GM21526 (cell line): ENCODE measurements around the gene COL26A1.

Experiments
- ATAC-seq: cut with Tn5 transposase; IDR thresholded peaks from one replicate; pipeline ENCODE4 v1.9.1; 2021; ENCODE audit warnings: moderate library complexity; ENCODE audit not compliant: unreplicated experiment, low FRiP score

The COL26A1 gene

DNA sequence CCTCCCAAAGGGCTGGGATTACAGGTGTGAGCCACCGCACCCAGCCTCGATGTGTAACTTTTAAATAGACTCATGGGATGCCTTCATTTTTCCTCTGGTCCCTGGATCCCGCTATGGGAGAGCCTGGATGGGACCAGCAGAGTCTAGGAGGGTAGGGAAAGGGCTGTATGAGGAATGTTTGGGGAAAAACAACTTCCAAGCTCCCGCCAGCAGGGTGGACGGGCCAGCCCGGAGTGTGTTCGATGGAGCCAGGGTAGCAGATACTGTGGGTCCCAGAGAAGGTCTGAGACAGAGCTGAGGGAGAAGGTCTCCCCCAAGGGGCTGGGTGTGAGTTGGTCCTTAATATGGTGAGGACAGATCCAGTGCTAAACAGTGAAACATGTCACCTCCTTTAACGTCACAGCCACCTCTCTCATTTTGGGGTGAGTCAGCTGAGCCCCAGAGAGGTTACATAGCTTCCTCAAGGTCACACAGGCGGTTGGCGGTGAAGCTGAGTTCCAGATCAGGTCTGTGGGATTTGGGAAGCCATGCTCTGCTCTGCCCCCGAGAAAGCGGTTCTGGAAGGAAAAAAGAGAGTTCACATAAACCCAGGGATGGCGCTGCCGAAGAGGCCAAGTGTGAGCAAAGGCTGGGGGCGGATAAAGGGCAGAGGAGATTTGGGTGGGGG is 200.0 kb downstream of the COL26A1 start:
- no peak for ATAC-seq

DNA sequence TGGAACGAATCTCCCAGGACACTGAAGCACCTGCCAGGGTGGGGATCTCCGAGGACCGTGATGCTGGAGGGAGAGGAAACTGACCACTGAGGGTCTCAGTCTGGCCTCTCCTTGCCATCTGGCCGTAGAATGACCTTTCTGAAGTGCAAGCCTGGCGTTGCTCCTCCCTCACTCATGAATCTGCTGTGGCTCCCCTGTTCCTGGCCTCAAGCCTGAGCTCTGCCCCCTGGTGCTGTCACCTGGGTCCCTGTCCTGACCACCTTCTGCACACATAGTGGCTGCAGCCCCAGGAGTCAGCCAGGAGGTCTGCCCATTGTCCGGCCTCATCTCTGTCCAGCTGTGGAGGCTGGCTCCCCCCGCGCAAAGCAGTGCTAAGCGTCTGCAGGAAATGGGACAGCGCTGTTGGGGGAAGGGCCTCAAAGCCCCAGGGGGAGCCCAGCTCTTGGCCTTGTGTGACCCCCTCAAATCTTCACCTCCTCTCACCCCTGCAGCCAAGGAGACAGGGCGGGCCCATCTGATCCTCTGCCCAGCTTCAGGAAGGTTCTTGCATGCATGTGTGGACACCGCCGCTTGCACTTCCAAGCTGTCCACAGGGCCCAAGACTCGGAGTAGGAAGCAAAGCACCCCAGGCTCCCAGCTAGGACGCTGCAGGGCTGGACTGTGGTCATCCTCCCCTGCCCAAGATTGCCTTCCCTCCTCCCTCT is 200.7 kb downstream of the COL26A1 start:
- no peak for ATAC-seq

DNA sequence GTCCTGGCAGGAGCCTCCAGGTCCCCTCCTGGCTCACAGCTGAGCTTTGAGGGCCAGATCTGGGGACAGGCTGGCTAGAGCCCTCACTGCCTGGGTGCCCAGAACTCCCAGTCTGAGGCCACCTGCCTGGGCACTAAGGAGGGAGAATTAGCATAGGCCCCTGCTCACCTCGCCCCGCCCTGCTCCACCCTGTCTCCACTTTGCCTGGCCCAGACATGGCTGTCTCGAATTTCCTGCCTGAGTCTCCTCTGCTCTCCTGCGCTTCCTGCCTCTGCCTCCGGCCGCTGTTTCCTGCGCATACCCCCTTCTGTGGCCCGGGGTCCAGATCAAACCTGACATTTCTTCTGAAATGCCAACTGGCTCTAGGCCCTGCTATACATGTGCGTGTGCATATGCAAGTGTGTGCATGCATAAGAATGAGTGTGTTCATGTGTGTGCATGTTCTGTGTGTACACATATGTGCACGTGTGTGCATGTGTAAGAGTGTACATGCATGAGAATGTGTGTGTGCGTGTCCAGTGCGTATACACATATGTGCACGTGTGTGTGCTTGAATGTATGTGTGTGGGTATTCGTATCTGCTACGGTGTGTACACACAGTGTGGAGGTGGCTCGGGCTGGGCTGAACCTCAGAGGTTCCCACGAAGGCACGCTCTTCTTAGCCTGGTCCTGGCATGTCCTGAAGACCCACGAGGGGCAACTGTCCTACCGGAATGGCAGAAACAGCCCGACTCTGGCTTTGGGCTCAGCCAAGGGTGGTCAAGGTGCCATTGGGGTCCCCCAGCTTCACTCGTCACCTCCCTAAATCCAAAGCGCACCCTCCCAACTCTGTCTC is 201.5 kb downstream of the COL26A1 start:
- no peak for ATAC-seq

DNA sequence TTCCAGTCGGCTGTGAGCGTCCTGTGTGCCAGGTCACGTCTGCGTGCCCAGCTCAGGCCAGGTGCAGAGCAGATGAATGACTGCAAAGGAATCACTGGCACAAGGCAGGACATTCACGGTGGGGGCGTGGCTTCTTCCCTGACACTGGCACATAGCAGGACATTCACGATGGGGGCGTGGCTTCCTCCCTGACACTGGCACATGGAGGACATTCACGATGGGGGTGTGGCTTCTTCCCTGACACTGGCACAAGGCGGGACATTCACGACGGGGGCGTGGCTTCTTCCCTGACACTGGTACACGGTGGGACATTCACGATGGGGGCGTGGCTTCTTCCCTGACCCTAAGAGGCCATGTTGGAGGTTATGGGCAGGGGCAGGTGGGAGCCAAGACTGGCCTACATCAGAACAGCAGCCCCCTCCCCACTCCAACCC is 202.1 kb downstream of the COL26A1 start:
- no peak for ATAC-seq

DNA sequence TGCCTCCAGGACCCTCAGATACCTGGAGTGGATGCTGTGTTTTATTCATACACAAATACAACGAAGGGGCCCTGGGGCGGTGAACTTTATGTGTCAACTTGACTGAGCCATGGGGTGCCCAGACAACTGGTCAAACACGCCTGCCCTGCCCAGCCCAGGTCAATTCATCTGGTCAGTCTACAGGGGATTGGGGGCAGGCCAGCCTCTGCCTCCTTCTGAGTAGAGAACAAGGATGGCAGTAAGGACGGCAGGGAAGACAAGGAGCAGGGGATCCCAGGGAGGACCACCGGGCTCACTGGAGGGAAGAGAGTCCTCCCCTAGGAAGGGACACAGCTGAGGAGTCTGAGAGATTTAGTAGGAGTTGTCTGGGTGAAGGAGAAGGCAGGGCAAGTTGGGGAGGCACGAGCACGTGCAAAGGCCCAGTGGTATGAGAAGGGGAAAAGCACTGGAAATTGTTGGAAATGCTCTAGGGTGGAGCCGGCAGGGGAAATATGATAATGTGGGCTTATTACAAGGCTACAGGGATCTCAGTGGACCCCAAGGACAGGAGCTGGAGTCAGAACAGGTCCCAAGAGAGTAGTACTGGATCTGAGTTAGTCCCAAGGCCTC is 203.0 kb downstream of the COL26A1 start:
- no peak for ATAC-seq

DNA sequence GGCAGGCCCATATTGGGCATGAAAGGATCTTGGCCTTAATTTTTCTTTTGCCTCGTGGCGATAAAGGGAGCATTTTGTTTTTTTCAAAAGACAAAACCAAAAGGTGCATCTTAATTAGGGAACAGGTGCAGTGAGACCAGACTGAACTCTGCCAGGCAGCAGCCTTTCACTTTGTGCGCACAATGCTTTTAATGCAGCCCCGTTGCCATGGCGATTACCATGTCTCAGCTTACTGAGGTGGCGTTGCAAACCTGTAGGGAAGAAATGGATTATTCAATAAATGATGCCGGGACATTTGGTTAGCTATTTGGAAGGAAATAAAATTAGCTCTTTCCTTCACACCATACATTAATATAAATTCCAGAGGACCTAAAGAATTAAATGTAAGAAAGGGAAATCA is 204.6 kb downstream of the COL26A1 start:
- no peak for ATAC-seq

DNA sequence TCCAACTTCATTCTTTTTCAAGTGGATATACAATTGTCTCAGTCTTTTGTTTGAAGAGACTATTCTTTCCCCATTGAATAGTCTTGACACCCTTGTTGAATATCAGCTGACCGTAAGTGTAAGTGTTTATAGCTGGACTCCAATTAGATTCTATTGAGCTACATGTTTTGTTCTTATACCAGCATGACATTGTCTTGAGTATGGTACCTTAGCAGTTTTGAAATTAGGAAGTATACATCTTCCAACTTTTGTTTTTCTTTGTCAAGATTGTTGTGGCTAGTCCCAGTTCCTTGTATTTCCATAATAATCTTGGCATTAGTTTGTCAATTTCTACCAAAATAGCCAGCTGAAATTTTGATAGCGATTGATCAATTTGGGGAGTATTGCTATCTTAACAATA is 209.5 kb downstream of the COL26A1 start:
- no peak for ATAC-seq

DNA sequence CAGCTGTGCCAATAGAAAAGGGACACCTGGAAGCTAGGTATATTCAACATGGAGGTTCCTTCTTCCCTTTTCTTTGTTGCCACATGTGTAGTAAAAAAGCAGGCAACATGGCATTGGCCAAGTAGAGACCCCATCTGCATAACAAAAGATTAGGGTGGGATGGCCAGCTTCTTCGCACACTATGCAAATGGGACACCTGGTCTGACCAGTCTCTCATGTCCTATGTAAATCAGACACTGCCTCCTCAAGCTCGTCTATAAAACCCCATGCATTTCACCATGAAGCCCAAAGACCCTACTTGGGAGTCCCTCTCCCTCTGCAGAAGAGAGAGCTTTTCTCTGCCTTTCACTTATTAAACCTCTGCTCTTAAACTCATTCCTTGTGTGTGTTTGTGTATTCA is 212.5 kb downstream of the COL26A1 start:
- ATAC-seq = no peak

DNA sequence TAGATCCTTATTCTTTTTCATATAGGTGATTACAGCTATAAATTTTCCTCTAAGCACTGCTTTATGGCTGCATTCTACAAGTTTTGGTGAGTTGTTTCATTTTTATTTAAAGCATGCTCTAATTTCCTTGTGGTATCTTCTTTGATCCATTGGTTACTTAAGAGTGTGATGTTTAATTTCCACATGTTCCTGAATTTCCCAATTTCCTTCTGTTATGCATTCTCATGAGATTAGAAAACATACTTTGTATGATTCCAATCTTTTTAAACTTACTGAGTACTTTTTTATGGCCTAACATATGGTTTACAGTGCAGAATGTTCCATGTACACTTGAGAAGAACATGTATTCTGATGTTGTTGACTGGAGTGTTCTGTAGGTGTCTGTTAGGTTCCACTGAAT is 213.0 kb downstream of the COL26A1 start:
- ATAC-seq = no peak

DNA sequence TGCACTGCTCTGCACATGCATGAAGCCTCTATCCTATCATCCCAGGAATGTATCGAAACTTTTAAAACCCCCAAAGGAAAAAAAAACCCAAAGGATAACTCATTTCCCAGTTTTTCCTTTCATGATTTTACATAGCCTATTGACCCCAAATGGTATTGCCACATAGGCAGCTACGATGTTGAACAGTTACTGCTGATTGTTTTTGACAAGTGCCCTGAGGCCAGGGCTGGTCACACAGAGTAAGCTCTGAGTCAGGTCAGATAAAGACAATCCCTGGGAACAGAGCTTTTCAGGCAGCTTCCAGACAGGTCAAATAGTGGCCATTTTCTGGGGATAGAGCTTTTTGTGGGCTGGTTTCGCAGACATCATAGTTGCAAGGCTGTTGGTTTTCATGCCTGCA is 214.3 kb downstream of the COL26A1 start:
- no peak for ATAC-seq

DNA sequence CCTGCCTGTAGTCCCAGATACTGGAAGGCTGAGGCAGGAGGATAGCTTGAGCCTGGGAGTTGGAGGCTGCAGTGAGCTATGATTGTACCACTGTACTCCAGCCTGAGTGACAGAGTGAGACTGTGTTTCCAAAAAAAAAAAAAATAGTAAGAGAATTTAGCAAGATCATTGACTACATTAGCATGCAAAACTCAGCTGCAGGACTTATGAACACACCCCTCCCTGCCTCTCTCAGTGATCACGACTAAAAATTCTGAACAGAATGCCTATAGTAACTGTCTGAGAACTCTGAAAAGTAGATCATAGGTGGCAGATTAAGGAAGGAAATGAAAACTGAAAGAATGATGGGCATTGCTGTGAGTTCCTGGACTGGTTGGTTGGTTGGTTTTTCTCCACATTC is 215.9 kb downstream of the COL26A1 start:
- no peak for ATAC-seq

DNA sequence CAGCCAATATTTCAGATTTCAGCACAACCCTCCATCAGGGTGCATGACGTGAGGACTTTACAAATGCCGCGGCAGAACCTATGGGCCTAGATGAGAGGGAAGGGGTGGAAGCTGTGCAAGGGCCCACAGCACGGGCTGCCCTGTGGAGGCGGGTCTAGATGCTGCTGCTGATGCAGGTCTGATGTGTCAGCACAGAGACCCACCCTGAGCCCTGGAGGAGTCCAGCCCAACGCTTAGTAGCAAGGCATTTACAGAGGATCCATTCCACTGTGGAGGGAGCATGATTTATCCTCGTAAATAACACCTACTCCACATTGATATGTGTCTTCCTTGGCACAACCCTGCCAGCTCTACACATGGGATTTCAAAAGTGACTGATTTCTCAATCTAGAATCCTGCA is 217.9 kb downstream of the COL26A1 start:
- ATAC-seq = no peak

DNA sequence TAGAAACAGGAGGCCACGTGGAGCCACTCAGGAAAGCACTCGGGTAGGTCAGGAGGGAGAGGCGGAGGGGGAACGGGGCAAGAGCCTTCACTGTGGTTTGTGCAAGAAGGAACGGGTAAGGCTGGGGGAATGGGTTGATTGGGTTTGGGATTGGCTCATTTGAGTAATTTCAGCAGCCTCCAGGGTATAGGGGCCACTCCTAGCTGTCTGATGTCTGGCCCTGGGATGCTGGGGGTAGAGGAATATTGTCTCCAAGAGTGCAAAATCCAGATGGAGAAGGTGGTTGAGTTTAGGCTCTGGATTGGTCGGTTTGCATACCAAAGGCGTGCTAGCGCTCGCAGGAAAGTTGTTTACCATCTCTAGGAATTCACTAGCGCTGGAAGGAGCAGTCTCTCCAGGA is 219.2 kb downstream of the COL26A1 start:
- ATAC-seq = no peak

DNA sequence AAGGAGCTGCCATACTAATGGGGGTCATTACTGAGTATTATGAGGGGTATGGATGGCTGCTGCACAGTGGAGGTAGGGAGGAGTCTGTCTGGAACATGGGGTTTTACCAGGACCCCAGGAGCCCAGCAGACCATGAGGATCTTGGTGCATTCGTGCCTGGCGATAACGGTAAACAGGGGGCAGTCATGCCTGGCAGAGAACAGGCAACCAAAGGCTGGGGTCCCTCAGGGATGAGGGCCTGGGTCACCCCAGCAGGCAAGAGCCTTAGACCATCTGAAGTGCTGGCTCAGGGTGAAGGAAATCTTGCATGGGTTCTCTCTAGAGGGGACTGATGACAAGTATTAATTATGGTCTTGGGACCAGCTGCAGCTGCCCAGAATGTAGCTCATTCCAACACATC is 220.3 kb downstream of the COL26A1 start:
- ATAC-seq = no peak

DNA sequence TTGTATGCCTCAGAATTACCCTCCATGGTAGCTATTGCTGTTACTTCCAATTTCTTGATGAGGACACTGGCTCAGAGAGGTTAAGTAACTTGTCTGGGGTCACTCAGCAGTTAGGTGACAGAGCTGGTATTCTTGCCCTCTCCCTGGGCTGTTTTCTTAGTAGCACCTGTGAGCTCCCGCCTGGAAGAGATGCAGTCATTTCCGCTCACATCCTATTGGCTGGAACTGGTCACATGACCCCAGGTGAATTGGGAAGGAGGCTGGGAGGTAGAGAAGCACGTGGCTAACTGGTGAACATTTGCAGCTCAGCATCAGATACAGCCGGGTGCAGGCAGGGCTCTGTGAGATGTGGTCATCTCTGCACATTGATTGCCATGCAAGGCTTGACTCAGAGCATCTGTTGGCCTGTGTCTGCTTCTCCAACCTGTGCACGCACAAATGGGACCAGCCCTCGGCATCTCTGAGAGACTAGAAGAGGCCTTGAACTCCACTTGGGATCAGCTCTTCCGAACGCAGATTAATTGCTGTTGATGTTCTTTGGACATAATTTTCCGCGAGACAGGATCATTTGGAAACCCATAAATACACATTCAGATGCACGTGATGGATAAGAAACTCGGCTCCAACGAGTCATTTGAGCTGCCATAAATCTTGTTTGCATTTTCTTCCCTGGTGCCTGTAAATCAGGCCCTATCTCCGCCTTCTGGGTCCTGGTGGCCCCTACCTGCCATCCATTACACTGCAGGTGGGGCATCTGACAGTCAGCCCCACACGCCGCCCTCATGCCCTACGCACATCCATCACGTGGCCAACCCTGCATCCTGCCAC is 223.6 kb downstream of the COL26A1 start:
- ATAC-seq = no peak

DNA sequence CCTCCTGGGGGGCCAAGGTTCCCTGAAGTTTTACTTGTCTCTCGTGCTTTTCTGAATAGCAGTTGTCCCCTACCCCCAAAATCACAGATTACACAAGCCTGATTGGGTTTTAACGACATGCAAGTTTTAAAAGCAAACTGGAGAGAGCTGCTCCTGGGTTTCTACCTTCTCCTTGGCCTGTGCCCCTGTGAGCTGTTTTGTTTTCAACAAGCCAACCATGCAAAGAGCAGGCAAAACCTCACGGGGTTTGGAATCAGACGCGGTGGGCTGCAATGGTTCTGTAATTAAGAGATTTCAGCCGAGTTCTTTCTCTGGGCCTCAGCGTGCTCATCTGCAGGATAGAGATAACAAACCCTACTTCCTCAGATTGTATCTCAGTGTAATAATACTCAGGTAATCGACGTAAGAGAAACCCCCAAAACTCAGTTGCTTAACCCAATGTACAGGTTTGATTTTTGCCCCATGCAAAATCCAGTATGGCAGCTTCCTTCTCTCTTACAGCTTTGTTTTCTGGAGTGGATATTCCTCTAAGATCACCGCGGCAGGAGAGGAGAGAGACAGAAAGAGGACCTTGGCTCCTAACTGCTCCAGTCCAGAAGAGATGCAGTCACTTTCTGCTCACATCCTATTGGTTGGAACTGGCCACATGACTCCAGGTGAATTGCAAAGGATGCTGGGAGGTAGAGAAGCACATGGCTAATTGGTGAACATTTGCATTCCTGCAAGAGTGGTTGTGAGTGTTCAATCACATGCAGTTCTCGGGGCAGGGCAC is 224.4 kb downstream of the COL26A1 start:
- ATAC-seq = no peak

DNA sequence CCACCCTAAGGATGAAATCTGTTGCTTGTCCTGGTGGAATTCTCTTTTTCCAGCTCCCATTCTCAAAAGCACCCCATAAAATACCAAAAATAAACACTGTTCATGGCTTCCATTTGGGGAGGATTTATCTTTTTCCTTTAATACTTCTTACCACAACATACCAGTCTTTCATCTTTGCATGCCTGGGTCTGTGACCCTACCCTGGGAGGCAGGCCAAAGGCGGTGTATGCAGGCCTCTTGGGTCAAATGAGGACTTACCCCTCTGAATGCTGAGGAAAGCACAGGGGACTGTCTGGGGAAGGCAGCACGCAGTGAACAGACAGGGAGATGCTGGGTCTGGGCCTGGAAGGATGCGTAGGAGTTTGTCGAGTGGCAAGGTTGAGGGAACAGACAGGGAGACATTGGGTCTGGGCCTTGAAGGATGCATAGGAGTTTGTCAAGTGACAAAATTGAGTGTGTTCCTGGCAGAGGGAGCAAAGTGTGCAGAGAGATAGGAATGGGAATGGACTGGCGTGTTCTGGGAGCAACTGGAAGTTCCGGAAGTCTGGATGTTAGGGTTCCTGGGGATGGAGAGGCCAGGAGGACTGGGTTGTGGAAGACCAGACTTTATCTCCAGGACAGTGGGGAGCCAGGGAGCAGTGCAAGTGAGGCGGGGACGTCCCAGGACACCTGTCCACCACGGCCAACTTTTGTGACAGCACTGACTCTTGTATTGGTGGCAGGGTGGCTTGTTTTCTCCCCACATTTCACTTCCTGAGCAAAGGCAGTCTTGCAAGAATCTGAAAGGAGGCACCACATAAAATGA is 225.7 kb downstream of the COL26A1 start:
- ATAC-seq = no peak

DNA sequence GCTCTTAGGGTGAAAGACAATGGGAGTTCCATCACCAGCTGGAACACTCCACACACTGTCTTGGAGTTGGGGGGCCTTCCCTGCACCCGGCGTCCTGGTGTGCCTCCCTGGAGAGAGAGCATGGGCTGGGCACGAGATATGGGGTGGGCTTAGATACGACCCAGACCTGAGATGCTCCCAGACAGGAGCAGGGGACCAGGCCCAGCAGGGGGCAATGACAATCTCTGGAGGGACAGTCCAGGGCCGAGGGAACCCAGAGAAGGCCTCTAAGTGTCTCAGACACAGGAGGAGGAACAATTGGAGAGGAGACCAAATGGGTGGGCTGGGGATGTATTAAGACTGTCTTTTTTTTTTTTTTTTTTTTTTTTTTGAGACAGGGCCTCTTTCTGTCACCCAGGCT is 226.4 kb downstream of the COL26A1 start:
- no peak for ATAC-seq
